ENCODE results near the gene PLEKHG5.

Gene PLEKHG5

GRCh38 chr1:6513320-6513801 is 21.9 kb upstream of the PLEKHG5 start:
- H3K27ac Mint-ChIP-seq = no peak overlapping the region

DNA sequence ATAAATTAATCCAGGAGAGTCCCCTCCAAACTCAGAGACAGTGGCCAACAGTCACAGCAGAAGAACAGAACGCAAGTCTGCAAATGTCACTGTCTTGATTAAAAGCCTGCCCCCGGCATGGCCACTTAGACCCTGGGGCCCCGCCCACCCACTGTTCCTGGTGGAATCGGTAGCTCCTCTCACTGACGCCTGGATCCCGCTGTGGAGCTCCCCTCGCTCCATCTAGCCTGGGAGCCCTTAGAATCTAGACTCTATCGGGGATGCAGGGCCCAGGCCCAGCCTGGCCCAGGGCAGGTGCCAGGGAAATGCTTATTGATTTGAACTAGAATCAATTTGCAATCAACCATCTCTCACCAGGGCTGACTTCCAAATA is 21.4 kb upstream of the PLEKHG5 start:
- Mint-ChIP-seq H3K36me3 (no peaks in the 10 kb centered on the region), H3K4me3 (no peak overlapping the region), H3K27me3 (no peaks in the 10 kb centered on the region), H3K9me3 (ENCODE audit: low read depth) (no peaks in the 10 kb centered on the region), H3K4me1 (ENCODE audit: low read depth) (no peaks in the 10 kb centered on the region), H3K27ac (no peak overlapping the region)

More at GRCh38 chr1:6513320-6513801, 21.9 kb upstream of the PLEKHG5 start:
- no peak overlapping the region for H3K4me3 Mint-ChIP-seq
- no peaks in the 10 kb centered on the region for H3K4me1 Mint-ChIP-seq (ENCODE audit: low read depth)
- no peaks in the 10 kb centered on the region for H3K27me3 Mint-ChIP-seq
- no peaks in the 10 kb centered on the region for H3K9me3 Mint-ChIP-seq (ENCODE audit: low read depth)
- H3K36me3 Mint-ChIP-seq = no peaks in the 10 kb centered on the region

DNA sequence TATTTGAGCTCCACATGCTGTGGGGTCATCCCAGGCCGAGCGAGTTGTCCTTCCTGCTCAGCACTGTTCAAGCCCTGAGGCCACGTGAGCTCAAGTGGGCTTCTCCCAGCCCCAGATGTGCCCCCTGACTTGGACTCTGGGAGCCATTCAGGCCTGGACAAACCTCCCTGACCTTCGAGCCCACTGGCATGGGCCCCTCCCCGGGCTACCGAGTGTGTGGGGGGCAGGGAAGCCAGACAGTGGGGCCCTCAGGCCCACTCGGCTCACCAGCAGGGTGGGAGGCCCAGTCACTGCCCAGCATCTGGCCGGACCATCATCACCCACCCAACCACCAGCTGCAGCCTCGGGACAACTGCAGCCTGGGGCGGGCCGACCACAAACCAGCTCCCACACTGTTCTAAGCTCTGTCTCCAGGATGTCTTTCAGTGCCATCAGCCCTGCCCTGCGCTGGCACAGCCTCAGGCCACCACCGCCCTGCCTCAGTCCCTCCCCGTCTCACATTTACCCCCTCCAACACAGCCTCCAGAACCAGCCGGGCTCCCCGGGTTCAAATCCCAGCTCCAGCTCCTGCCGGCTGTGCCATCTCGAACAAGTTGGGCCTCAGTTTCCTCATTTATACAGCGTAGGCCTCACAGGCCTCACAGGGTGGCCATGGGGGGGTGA is 20.9 kb upstream of the PLEKHG5 start:
- no peaks in the 10 kb centered on the region for H3K4me1 Mint-ChIP-seq (ENCODE audit: low read depth)
- H3K9me3 Mint-ChIP-seq (ENCODE audit: low read depth) = no peaks in the 10 kb centered on the region
- no peaks in the 10 kb centered on the region for H3K36me3 Mint-ChIP-seq
- H3K27me3 Mint-ChIP-seq = no peaks in the 10 kb centered on the region
- no peak overlapping the region for H3K27ac Mint-ChIP-seq
- no peak overlapping the region for H3K4me3 Mint-ChIP-seq

- H3K27me3 Mint-ChIP-seq = no peaks in the 10 kb centered on the region
These were observed 20.2 kb upstream of the PLEKHG5 start for GRCh38 chr1:6511561-6512244.

DNA sequence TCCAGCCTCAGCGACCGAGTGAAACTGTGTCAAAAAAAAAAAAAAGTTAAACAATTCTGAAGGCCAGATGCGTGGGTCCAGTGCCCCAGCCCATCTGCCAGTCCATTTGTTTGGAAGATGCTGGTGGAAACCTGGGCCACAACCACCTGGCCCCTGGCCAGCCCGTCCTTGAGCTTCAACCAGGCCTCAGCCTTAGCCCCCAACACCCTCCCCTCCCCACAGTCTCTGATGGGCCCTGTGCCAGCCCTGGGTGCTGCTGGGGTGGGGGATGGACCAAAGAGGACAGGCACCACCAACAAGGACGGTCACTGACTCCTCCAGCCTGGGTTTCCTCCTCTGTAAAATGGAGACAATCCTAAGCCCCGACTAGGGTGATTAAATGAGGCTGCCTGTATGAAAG is 19.6 kb upstream of the PLEKHG5 start:
- Mint-ChIP-seq H3K27ac (no peak overlapping the region), H3K27me3 (no peaks in the 10 kb centered on the region), H3K9me3 (ENCODE audit: low read depth) (no peaks in the 10 kb centered on the region), H3K36me3 (no peaks in the 10 kb centered on the region), H3K4me3 (no peak overlapping the region), H3K4me1 (ENCODE audit: low read depth) (no peaks in the 10 kb centered on the region)

More at GRCh38 chr1:6511561-6512244, 20.2 kb upstream of the PLEKHG5 start:
- H3K4me1 Mint-ChIP-seq (ENCODE audit: low read depth) = no peaks in the 10 kb centered on the region
- H3K9me3 Mint-ChIP-seq (ENCODE audit: low read depth) = no peaks in the 10 kb centered on the region
- no peak overlapping the region for H3K27ac Mint-ChIP-seq
- H3K36me3 Mint-ChIP-seq = no peaks in the 10 kb centered on the region
- no peak overlapping the region for H3K4me3 Mint-ChIP-seq

DNA sequence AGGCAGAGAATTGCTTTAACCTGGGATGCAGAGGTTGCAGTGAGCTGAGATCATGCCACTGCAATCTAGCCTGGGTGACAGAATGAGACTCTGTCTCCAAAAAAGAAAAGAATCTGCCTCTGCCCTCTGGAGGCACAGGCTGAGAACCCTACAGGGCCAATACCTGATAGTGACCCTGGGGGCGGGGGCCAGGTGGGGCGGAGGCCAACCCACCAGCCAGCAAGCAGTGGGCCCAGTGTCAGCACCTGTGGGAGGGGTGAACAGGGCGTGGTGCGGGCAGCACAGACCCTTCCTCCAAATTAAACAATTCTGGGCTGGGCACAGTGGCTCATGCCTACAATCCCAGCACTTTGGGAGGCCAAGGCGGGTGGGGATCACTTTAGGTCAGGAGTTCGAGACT is 19.0 kb upstream of the PLEKHG5 start:
- H3K9me3 Mint-ChIP-seq (ENCODE audit: low read depth) = no peaks in the 10 kb centered on the region
- H3K36me3 Mint-ChIP-seq = no peaks in the 10 kb centered on the region
- H3K4me1 Mint-ChIP-seq (ENCODE audit: low read depth) = no peaks in the 10 kb centered on the region
- no peak overlapping the region for H3K27ac Mint-ChIP-seq
- no peak overlapping the region for H3K4me3 Mint-ChIP-seq
- no peaks in the 10 kb centered on the region for H3K27me3 Mint-ChIP-seq

- no peaks in the 10 kb centered on the region for H3K4me1 Mint-ChIP-seq (ENCODE audit: low read depth)
These were observed 18.4 kb upstream of the PLEKHG5 start for GRCh38 chr1:6509919-6510291.

DNA sequence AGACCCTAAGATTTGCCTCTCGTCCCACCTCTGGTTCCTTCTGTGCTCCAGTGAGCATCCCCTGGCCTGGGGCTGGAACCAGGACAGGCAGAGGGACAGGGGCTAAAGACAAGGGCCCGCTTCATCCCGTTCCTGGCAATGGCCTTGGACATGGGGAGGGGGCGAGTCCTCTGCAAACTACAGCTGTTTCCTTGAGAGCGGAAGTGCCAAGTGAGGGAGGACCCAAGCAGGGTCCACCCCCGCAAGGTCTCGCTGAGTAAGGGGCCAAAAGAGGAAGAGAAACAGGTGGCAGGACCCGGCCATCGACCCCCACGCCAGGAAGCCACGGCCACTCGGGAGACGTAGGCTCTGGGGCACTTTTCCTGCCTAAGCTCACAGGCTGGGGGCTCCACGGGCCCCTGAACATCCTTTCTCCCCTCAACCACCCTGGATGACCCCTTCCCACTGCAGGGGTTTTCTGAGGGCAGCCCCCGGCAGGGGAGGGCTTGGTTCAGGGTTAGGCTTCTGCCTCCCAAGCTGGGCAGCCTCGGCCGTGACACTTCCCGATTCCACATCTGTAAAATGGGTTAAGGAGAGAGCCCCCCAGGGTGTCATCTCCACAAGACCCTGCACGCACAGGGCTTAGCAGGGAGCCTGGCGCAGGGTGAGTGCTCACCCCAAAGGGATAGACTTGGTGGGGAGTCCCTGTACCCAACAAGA is 17.9 kb upstream of the PLEKHG5 start:
- H3K36me3 Mint-ChIP-seq = no peaks in the 10 kb centered on the region
- H3K9me3 Mint-ChIP-seq (ENCODE audit: low read depth) = no peaks in the 10 kb centered on the region
- H3K27ac Mint-ChIP-seq = no peak overlapping the region
- no peaks in the 10 kb centered on the region for H3K27me3 Mint-ChIP-seq
- no peaks in the 10 kb centered on the region for H3K4me1 Mint-ChIP-seq (ENCODE audit: low read depth)
- no peak overlapping the region for H3K4me3 Mint-ChIP-seq

More at GRCh38 chr1:6509919-6510291, 18.4 kb upstream of the PLEKHG5 start:
- Mint-ChIP-seq H3K4me3 (no peak overlapping the region), H3K9me3 (ENCODE audit: low read depth) (no peaks in the 10 kb centered on the region), H3K27me3 (no peaks in the 10 kb centered on the region), H3K36me3 (no peaks in the 10 kb centered on the region), H3K27ac (no peak overlapping the region)

GRCh38 chr1:6508816-6509189 is 17.3 kb upstream of the PLEKHG5 start:
- no peaks in the 10 kb centered on the region for H3K4me1 Mint-ChIP-seq (ENCODE audit: low read depth)
- H3K27me3 Mint-ChIP-seq = no peaks in the 10 kb centered on the region
- no peaks in the 10 kb centered on the region for H3K36me3 Mint-ChIP-seq
- H3K27ac Mint-ChIP-seq = no peak overlapping the region
- no peak overlapping the region for H3K4me3 Mint-ChIP-seq
- no peaks in the 10 kb centered on the region for H3K9me3 Mint-ChIP-seq (ENCODE audit: low read depth)

DNA sequence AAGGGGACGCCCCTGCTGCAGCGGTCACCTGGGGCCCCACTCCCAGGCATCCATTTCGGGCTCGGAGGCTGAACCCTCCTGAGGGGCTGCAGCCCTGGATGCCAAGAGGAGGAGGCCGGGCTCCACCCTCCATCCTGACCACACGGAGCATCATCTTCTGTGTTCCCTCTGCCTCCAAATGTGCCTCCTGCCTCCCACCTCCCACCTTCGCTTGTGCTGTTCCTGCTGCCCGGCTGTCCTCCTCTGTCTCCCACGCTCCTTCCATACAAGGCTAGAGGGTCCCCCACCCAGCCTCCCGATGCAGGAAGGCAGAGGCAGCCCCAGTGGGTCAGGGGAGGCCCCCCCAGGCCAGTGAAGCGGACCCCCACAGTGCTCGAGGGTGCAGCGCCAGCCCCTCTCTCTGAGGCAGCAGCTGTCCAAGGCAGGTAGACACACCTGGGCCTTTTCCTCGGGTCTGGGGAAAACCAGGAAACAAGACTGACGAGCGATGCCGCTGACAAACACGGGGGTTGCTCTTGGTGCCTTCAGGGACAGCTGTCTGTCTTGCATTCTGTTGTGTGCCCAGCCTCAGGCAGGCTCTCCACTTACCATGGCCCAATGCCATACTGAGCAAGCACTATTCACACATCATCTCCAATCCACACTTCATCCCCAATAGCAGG is 16.8 kb upstream of the PLEKHG5 start:
- no peaks in the 10 kb centered on the region for H3K9me3 Mint-ChIP-seq (ENCODE audit: low read depth)
- H3K4me3 Mint-ChIP-seq = no peak overlapping the region
- H3K36me3 Mint-ChIP-seq = no peaks in the 10 kb centered on the region
- no peak overlapping the region for H3K27ac Mint-ChIP-seq
- no peaks in the 10 kb centered on the region for H3K27me3 Mint-ChIP-seq
- H3K4me1 Mint-ChIP-seq (ENCODE audit: low read depth) = no peaks in the 10 kb centered on the region

DNA sequence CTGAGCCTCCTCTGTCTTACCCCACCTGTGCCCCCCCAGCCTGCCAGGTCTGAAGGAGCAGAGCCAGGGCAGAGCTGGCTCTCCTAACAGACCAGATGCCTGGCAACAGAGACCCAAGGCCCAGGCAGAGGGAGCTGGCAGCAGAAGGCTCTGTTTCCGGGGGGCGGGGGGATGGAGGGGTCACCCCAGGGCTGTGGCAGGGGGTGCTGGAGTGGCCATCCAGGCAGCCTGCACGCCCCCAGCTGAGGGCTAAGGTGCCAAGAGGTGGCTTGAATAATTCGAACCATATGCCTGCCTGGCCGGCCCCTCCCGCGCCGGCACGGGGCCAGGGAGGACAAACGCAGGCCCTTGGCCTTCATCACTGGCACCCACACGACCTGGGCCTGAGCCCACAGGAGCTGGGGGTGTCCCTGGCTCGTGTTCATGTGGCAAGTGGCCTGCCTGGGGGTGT is 16.0 kb upstream of the PLEKHG5 start:
- Mint-ChIP-seq H3K4me3 (no peak overlapping the region), H3K27ac (no peak overlapping the region), H3K27me3 (no peaks in the 10 kb centered on the region), H3K36me3 (no peaks in the 10 kb centered on the region), H3K9me3 (ENCODE audit: low read depth) (no peaks in the 10 kb centered on the region), H3K4me1 (ENCODE audit: low read depth) (no peaks in the 10 kb centered on the region)

DNA sequence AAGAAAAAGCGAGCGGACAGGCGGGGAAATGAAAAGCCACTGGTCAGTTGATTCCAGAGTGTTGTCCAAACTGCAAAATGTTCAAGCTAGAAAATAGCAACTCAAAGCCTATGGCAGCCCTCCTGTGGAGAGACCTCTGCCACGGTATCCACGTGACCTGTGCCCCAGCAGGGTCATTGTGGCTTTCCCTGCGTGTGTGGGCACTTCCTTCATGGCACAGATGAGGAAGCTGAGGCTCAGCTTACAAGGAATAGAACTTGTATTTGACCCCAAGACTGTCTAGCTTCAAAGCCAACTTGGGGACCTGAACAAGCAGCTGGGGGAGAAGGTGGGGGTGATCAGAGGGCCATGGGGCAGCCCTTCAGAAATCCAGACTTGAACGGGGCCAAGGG is 15.6 kb upstream of the PLEKHG5 start:
- no peaks in the 10 kb centered on the region for H3K9me3 Mint-ChIP-seq (ENCODE audit: low read depth)
- no peaks in the 10 kb centered on the region for H3K27me3 Mint-ChIP-seq
- no peak overlapping the region for H3K27ac Mint-ChIP-seq
- no peak overlapping the region for H3K4me3 Mint-ChIP-seq
- H3K36me3 Mint-ChIP-seq = no peaks in the 10 kb centered on the region
- no peaks in the 10 kb centered on the region for H3K4me1 Mint-ChIP-seq (ENCODE audit: low read depth)

DNA sequence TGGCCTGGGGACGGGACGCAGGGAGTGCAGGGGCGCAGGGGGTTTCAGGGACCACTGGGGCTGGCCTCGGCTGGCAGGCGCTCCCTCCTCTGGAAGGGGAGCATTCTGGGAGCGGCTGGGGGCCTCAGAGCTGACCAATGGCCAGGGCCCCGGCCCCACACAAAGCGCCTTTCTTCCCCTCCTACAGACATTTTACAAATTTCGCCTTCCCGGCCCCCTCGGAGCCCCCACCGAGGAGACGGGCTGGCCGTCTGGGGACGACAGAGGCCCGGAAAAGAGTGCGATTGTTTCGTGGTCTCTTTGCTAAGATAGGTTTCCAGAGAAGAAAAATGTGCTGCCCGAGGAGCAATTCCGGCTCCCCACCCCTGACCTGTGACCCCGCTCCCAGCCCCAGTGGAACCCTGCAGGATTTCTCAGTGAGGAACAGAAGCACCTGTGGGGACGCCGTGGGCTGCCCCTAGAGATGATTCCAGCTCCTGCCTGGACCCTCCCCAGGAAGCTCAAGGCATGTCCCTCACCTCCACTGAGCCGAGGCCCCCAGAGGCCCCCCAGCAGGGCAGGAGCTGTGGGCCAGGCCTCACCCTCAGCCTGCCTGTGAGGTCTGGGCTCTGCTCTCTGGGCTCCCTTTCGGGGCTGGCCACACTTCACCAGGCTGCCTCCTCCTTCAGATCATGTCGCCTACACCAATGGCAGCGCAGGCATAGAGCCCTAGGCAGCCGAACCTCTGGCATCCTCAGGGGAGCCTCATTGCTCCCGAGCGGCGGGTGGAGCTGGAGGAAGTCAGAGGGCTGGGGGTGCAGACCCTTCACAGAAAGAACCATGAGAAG is 15.0 kb upstream of the PLEKHG5 start:
- H3K27me3 Mint-ChIP-seq = no peaks in the 10 kb centered on the region
- no peaks in the 10 kb centered on the region for H3K9me3 Mint-ChIP-seq (ENCODE audit: low read depth)
- no peaks in the 10 kb centered on the region for H3K4me1 Mint-ChIP-seq (ENCODE audit: low read depth)
- no peak overlapping the region for H3K27ac Mint-ChIP-seq
- no peaks in the 10 kb centered on the region for H3K36me3 Mint-ChIP-seq
- no peak overlapping the region for H3K4me3 Mint-ChIP-seq

GRCh38 chr1:6505367-6506209 is 14.1 kb upstream of the PLEKHG5 start:
- no peaks in the 10 kb centered on the region for H3K27me3 Mint-ChIP-seq
- H3K4me1 Mint-ChIP-seq (ENCODE audit: low read depth) = no peaks in the 10 kb centered on the region
- H3K9me3 Mint-ChIP-seq (ENCODE audit: low read depth) = no peaks in the 10 kb centered on the region
- no peak overlapping the region for H3K27ac Mint-ChIP-seq
- no peaks in the 10 kb centered on the region for H3K36me3 Mint-ChIP-seq
- H3K4me3 Mint-ChIP-seq = no peak overlapping the region
